ENCODE results near the gene UVRAG.

UVRAG gene

DNA sequence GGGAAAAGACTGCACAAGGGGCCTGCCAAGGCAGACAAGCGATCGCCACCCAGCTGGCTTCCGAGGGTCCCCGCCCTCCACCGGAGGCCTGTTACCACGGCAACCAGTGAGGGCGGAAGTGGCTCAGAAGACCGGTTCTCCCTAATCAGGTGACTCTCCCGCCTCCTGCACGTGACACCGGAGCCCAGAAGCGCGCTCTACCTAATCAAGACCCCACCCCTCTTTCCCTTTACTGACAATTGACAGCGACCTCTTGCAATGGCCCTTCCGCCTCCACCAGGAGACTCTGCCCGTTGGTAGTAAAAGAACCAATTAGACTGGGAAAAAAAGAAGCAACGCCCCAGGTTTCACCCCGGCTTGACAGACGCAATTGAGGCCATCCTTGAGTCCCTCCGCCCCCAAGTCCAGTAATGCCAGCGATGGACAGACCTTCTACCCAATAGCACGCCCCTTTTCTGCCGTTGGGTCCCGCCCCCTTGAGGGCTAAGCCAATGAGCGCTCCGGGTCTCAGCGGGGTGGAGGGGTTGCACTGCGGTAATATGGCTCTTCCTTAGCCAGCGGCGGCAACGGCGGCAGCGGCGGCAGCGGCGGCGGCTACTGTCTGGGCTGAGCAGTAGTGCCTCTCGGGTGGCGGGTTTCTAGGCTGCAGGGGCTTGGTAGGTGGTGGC, at the start of gene UVRAG:
Gene UVRAG, plus strand, starts transcription at position 534 of the 668 bp plus-strand sequence. CDS start 198 bp downstream, outside the sequence.
- no peak for TF ChIP-seq CTCF (IDR thresholded peaks at IDR 0.05; ENCODE audit: extremely low read depth, insufficient read depth, missing control alignments)
- peak; percentile 97 for DNase-seq (ENCODE audit: low spot score)
- in situ Hi-C loops (cut with MboI; ENCODE audit: low pct_unique_long_range_greater_than_20kb, low sequenced_read_pairs, unreplicated experiment) = no loop called here

- in situ Hi-C loops (cut with MboI; ENCODE audit: low pct_unique_long_range_greater_than_20kb, low sequenced_read_pairs, unreplicated experiment) = no loop called here
- no peak for TF ChIP-seq CTCF (IDR thresholded peaks at IDR 0.05; ENCODE audit: extremely low read depth, insufficient read depth, missing control alignments)
- peak; percentile 56 for DNase-seq (ENCODE audit: low spot score)
Measured at GRCh38 chr11:75766443-75767227, 48.4 kb upstream of the UVRAG start.

DNA sequence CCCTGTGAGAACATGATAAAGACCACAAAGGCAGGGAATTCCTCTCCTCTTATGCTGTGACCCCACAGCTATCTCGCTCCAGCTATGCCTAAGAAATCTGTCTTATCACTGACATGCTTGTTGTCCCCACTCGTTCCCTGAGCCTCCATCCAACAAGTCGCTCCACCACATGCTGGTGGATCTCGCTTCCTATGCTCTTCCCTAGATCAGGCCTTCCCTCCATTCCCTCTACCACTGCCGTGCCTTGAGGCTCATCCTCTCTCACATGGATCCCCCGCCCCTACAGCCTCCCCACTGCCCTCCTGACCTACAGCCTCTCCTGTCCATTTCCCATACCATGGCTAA, 47.8 kb upstream of the UVRAG start:
- in situ Hi-C loops (cut with MboI; ENCODE audit: low pct_unique_long_range_greater_than_20kb, low sequenced_read_pairs, unreplicated experiment) = no loop called here
- DNase-seq (ENCODE audit: low spot score) = no peak
- no peak for TF ChIP-seq CTCF (IDR thresholded peaks at IDR 0.05; ENCODE audit: extremely low read depth, insufficient read depth, missing control alignments)

- in situ Hi-C loops (cut with MboI; ENCODE audit: low pct_unique_long_range_greater_than_20kb, low sequenced_read_pairs, unreplicated experiment) = no loop called here
Measured at GRCh38 chr11:75767793-75768111, 47.3 kb upstream of the UVRAG start.

DNA sequence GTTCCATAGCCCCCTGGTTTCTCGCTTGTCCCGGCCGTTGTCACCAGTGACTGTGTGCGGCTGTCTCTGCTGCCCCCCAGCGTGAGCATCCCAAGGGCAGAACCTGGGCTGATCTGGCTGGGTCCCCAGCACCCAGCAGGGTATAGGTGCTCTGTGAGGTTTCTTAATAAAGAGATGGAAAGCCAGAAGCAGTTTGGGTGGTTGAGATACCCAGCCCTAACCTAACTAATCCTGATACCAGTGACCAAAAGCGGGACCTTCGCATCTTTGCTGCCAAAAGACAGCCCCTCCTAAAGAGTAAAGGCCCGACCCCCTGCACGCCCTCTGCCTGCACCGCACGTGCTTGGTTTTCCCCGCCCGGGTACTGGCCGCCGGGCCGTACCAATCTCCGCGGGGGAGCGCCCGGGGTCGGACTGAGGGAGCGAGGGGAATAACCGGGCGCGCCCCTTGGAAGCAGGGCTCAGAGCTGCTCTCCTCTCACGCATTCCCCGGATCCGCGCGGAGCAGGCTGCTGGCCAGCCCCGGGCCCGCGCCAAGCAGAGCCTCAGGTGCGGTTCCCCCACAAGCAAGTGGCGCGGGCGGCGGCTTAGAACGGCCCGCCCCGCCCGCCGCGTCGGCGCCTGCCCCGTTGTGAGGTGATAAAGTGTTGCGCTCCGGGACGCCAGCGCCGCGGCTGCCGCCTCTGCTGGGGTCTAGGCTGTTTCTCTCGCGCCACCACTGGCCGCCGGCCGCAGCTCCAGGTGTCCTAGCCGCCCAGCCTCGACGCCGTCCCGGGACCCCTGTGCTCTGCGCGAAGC, 46.7 kb upstream of the UVRAG start, which contains the start of gene DGAT2:
Gene DGAT2, plus strand, starts transcription at position 667 of the 797 bp plus-strand sequence. CDS start 214 bp downstream, outside the sequence.
- in situ Hi-C loops (cut with MboI; ENCODE audit: low pct_unique_long_range_greater_than_20kb, low sequenced_read_pairs, unreplicated experiment) = no loop called here
- DNase-seq (ENCODE audit: low spot score) = peak; percentile 94
- TF ChIP-seq CTCF (IDR thresholded peaks at IDR 0.05; ENCODE audit: extremely low read depth, insufficient read depth, missing control alignments) = peak; percentile 36

More at GRCh38 chr11:75767793-75768111, 47.3 kb upstream of the UVRAG start:
- DNase-seq (ENCODE audit: low spot score) = no peak
- TF ChIP-seq CTCF (IDR thresholded peaks at IDR 0.05; ENCODE audit: extremely low read depth, insufficient read depth, missing control alignments) = no peak
